ENCODE measurements around the gene CEACAM7. TPM values are rescaled to one million over a fixed set of nuclear protein-coding genes. Genes with fewer than 3 reads are reported as not detected.

The CEACAM7 gene
- total RNA-seq (under 1 TPM in 2 of 9 donors, not detected in 7; 0.08 to 0.28 TPM), polyA plus RNA-seq (under 1 TPM in 2 of 3 donors, not detected in 1; 0.07 to 0.40 TPM)
- long read RNA-seq, donor 1: 0 reads
- long read RNA-seq, donor 2: 0 reads
- long read RNA-seq, donor 3: 0 reads
- long read RNA-seq, donor 4: 0 reads
- long read RNA-seq, donor 5: 0 reads
- long read RNA-seq, donor 6: 0 reads
- long read RNA-seq, donor 7: 0 reads
- long read RNA-seq, donor 8: 0 reads
- long read RNA-seq, donor 9: 0 reads
- long read RNA-seq, donor 10: 0 reads

DNA sequence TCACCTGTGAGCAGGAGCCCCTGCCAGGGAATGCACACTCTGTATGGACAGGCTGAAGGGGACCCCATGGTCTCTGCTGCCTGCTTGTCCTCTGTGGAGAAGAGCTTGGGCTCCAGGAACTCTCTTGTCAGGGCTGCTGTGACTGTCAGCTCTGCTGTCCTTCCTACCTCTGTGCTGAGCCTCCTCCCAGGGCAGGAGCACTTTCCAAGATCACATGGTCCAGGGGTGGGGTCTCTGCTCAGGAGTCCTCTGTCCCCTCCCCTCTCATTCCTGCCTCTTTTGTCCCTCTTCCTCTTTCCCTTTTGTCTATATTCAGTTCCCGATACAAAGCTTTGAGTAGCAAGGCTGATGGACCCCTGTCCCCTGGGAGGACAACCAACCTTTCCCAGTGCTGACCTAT lies at the start of gene CEACAM7:
Gene CEACAM7 (minus strand): TSS at position 173 of the 400 bp plus-strand sequence. CDS start 105 bp downstream, at position 68.
- no peak for TF ChIP-seq POLR2A (IDR thresholded peaks at IDR 0.05)
- TF ChIP-seq, protein P1, sequence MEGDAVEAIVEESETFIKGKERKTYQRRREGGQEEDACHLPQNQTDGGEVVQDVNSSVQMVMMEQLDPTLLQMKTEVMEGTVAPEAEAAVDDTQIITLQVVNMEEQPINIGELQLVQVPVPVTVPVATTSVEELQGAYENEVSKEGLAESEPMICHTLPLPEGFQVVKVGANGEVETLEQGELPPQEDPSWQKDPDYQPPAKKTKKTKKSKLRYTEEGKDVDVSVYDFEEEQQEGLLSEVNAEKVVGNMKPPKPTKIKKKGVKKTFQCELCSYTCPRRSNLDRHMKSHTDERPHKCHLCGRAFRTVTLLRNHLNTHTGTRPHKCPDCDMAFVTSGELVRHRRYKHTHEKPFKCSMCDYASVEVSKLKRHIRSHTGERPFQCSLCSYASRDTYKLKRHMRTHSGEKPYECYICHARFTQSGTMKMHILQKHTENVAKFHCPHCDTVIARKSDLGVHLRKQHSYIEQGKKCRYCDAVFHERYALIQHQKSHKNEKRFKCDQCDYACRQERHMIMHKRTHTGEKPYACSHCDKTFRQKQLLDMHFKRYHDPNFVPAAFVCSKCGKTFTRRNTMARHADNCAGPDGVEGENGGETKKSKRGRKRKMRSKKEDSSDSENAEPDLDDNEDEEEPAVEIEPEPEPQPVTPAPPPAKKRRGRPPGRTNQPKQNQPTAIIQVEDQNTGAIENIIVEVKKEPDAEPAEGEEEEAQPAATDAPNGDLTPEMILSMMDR (IDR thresholded peaks at IDR 0.05): no peak
- no peaks in the 10 kb centered on the region for H3K4me1 ChIP-seq (replicated peaks in 1 of 2)
- H3K27ac ChIP-seq: no peak within 1 kb of the TSS
- 36 to 71% (median 64%) methylated on average over 1 of the region's 1 CpG for WGBS, 4 donors
- peaks cover 3% of the 10 kb centered on the region for H3K27me3 ChIP-seq
- H3K36me3 ChIP-seq (replicated peaks in 1 of 2): no peaks in the 10 kb centered on the region
- H3K4me3 ChIP-seq: no peak within 1 kb of the TSS
- intact Hi-C loops (cut with DNase I): no loop called here
- DNase-seq: no peak
- no peaks in the 10 kb centered on the region for H3K9me3 ChIP-seq (replicated peaks in 1 of 3)

DNA sequence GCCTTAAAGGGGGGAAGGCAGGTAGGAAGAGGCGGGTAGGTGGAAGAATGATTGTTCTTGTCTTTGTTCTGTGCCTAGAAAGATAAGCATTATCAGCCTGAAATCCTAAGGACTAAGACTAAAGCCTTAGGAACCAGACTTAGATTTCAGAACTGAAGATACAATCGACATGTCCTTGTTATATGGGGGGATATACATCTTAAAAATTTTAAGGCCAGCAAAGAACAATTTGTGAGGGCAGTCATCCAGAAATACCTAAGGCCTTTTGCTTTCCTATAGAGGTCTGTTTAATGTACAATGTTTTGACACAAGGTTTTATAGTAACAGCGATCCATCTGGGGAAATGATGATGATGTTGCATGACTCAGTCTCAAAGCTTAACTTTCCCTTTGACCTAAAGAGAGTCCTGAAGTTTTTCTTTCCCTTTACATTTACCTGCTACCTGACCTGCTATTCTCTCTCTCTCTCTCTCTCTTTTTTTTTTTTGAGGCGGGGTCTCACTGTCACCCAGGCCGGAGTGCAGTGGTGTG lies 47.1 kb upstream of the CEACAM7 start:
- H3K27ac ChIP-seq: no peak overlapping the region
- WGBS, 4 donors: 74 to 76% (median 75%) methylated on average over 5 of the region's 5 CpGs
- no peaks in the 10 kb centered on the region for H3K36me3 ChIP-seq (replicated peaks in 1 of 2)
- H3K27me3 ChIP-seq: peaks cover 11% of the 10 kb centered on the region
- intact Hi-C loops (cut with DNase I): no loop called here
- no peak for TF ChIP-seq POLR2A (IDR thresholded peaks at IDR 0.05)
- TF ChIP-seq, protein P1 (IDR thresholded peaks at IDR 0.05): no peak
- no peaks in the 10 kb centered on the region for H3K9me3 ChIP-seq (replicated peaks in 1 of 3)
- H3K4me3 ChIP-seq: no peak overlapping the region
- DNase-seq: no peak
- no peaks in the 10 kb centered on the region for H3K4me1 ChIP-seq (replicated peaks in 1 of 2)

DNA sequence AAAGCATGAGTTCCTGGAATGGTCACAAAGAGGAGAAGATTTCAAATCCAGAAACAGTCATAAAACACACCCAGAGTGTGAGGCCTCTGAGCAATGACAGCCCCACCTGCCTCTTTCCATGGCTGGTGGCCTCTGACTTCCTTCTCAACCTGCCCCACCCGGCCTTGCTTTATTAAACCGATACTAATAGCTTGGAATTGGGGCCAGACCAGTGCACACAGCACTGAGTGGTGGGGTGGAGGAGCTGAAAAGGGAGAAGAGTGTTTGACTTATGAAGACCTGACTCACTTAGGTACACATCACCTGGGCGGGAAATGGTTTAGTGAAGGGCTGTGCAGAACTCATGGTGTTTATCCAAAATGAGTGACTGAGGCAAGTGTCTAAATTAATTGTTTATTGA lies 46.5 kb upstream of the CEACAM7 start:
- TF ChIP-seq, protein P1 (IDR thresholded peaks at IDR 0.05): no peak
- TF ChIP-seq POLR2A (IDR thresholded peaks at IDR 0.05): no peak

DNA sequence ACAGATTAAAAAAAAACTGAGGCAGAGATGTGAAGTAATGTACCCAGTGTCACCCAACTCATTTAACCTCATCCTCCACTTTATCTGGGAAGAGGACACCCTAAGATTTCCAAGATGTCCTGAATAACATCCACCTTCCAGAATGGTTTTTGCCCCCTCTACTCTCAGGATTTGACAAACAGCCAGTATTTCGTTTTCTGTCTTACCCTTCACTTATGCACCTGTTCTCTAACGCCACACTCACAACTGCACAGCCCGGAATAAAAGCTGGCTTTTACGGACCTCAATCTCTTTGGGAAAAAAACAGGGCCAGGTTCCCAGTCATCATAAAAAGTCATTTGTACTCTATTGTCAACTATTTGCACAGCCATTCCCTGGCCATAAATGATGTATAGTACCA lies 46.1 kb upstream of the CEACAM7 start:
- Histone ChIP-seq H3K4me3 (no peak overlapping the region), H3K9me3 (replicated peaks in 1 of 3) (no peaks in the 10 kb centered on the region), H3K27ac (no peak overlapping the region), H3K4me1 (replicated peaks in 1 of 2) (no peaks in the 10 kb centered on the region), H3K36me3 (replicated peaks in 1 of 2) (no peaks in the 10 kb centered on the region), H3K27me3 (peaks cover 11% of the 10 kb centered on the region)
- no peak for TF ChIP-seq POLR2A (IDR thresholded peaks at IDR 0.05)
- TF ChIP-seq, protein P1 (IDR thresholded peaks at IDR 0.05): no peak
- 65 to 78% (median 71%) methylated on average over 4 of the region's 4 CpGs for WGBS, 4 donors
- no peak for DNase-seq
- intact Hi-C loops (cut with DNase I): no loop called here

More for the DNA sequence above, 46.5 kb upstream of the CEACAM7 start:
- intact Hi-C loops (cut with DNase I): no loop called here
- DNase-seq: no peak
- WGBS, 4 donors: 57 to 75% (median 67%) methylated on average over 3 of the region's 3 CpGs
- Histone ChIP-seq H3K9me3 (replicated peaks in 1 of 3) (no peaks in the 10 kb centered on the region), H3K4me3 (no peak overlapping the region), H3K36me3 (replicated peaks in 1 of 2) (no peaks in the 10 kb centered on the region), H3K27me3 (peaks cover 11% of the 10 kb centered on the region), H3K27ac (no peak overlapping the region), H3K4me1 (replicated peaks in 1 of 2) (no peaks in the 10 kb centered on the region)
